IgD-negative memory B cell (primary cell): Measurements from ENCODE around the gene GLCE. TPM values are rescaled to one million over a fixed set of nuclear protein-coding genes. Genes with fewer than 3 reads are reported as not detected.

Experiments used
- H3K27ac Mint-ChIP-seq, 3 donors: one replicate each; pipeline ENCODE4 v1.8.0; 2020 to 2022; ENCODE audit warnings: mild to moderate bottlenecking in 3 of 3, mixed read lengths in 3 of 3, moderate library complexity in 1 of 3
- H3K27me3 Mint-ChIP-seq: one replicate; pipeline ENCODE4 v1.8.0; 2021; ENCODE audit warnings: mixed read lengths
- H3K36me3 Mint-ChIP-seq: one replicate; pipeline ENCODE4 v1.8.0; 2020; ENCODE audit warnings: mild to moderate bottlenecking, mixed read lengths
- H3K4me1 Mint-ChIP-seq, 3 donors: one replicate each; pipeline ENCODE4 v1.8.0; 2020 to 2022; ENCODE audit warnings: mixed read lengths in 3 of 3, mild to moderate bottlenecking in 1 of 3
- H3K4me3 Mint-ChIP-seq, 4 donors: one replicate each; pipeline ENCODE4 v1.8.0; 2020 to 2022; ENCODE audit warnings: mild to moderate bottlenecking in 4 of 4, mixed read lengths in 4 of 4, moderate library complexity in 3 of 4
- H3K9me3 Mint-ChIP-seq, 3 donors: one replicate each; pipeline ENCODE4 v1.8.0; 2020 to 2021; ENCODE audit warnings: mixed read lengths in 3 of 3, mild to moderate bottlenecking in 1 of 3
- polyA plus RNA-seq: library from polyadenylated mRNA; unstranded; fragments of 300-500 nt; fragmentation: Illumina TruSeq; gene quantifications from one replicate; pipeline ENCODE4 v1.2.3, GENCODE V29; 2021

GLCE gene
- polyA plus RNA-seq, 1 donor from 2014 or later, result 2.8 TPM

GRCh38 chr15:69224383-69224782 is 63.9 kb downstream of the GLCE start:
- no peaks in the 10 kb centered on the region for H3K4me1 Mint-ChIP-seq
- no peak overlapping the region for H3K27ac Mint-ChIP-seq
- no peaks in the 10 kb centered on the region for H3K27me3 Mint-ChIP-seq
- no peak overlapping the region for H3K4me3 Mint-ChIP-seq
- H3K36me3 Mint-ChIP-seq, result peaks cover 4% of the 10 kb centered on the region
- peaks cover 7 to 20% (median 7%) of the 10 kb centered on the region in 3 donors for H3K9me3 Mint-ChIP-seq

- H3K27me3 Mint-ChIP-seq, result no peaks in the 10 kb centered on the region
- H3K4me3 Mint-ChIP-seq, result no peak overlapping the region
- no peaks in the 10 kb centered on the region for H3K4me1 Mint-ChIP-seq
- H3K27ac Mint-ChIP-seq, result no peak overlapping the region
- peaks cover 4 to 20% (median 5%) of the 10 kb centered on the region in 3 donors for H3K9me3 Mint-ChIP-seq
- peaks cover 4% of the 10 kb centered on the region for H3K36me3 Mint-ChIP-seq
Measured at GRCh38 chr15:69225355-69226022, 65.1 kb downstream of the GLCE start.

GRCh38 chr15:69226023-69226355 is 65.6 kb downstream of the GLCE start:
- Mint-ChIP-seq H3K4me3 (no peak overlapping the region), H3K9me3 (peaks cover 4 to 17% (median 5%) of the 10 kb centered on the region in 3 donors), H3K36me3 (peaks cover 4% of the 10 kb centered on the region)

GRCh38 chr15:69232144-69232543 is 71.7 kb downstream of the GLCE start:
- Mint-ChIP-seq H3K4me3 (no peak overlapping the region), H3K27ac (no peak overlapping the region)

More at GRCh38 chr15:69226023-69226355, 65.6 kb downstream of the GLCE start:
- Mint-ChIP-seq H3K27me3 (no peaks in the 10 kb centered on the region), H3K4me1 (no peaks in the 10 kb centered on the region), H3K27ac (no peak overlapping the region)

GRCh38 chr15:69232765-69233164 is 72.3 kb downstream of the GLCE start:
- no peaks in the 10 kb centered on the region for H3K9me3 Mint-ChIP-seq
- no peaks in the 10 kb centered on the region for H3K36me3 Mint-ChIP-seq
- no peak overlapping the region for H3K27ac Mint-ChIP-seq
- no peak overlapping the region for H3K4me3 Mint-ChIP-seq
- H3K27me3 Mint-ChIP-seq, result no peaks in the 10 kb centered on the region
- H3K4me1 Mint-ChIP-seq, result no peaks in the 10 kb centered on the region

More at GRCh38 chr15:69232144-69232543, 71.7 kb downstream of the GLCE start:
- Mint-ChIP-seq H3K36me3 (no peaks in the 10 kb centered on the region), H3K9me3 (no peaks in the 10 kb centered on the region), H3K27me3 (no peaks in the 10 kb centered on the region), H3K4me1 (no peaks in the 10 kb centered on the region)

- H3K9me3 Mint-ChIP-seq, result peaks cover 0 to 3% (median 2%) of the 10 kb centered on the region in 3 donors
- H3K36me3 Mint-ChIP-seq, result no peaks in the 10 kb centered on the region
- H3K27ac Mint-ChIP-seq, result no peak overlapping the region
- no peak overlapping the region for H3K4me3 Mint-ChIP-seq
- no peaks in the 10 kb centered on the region for H3K27me3 Mint-ChIP-seq
- H3K4me1 Mint-ChIP-seq, result no peaks in the 10 kb centered on the region
Measured at GRCh38 chr15:69234676-69235075, 74.2 kb downstream of the GLCE start.

GRCh38 chr15:69236505-69236904 is 76.1 kb downstream of the GLCE start:
- Mint-ChIP-seq H3K9me3 (peaks cover 0 to 3% (median 2%) of the 10 kb centered on the region in 3 donors), H3K4me3 (no peak overlapping the region), H3K4me1 (no peaks in the 10 kb centered on the region), H3K27me3 (no peaks in the 10 kb centered on the region), H3K27ac (no peak overlapping the region), H3K36me3 (no peaks in the 10 kb centered on the region)

GRCh38 chr15:69237718-69238117 is 77.3 kb downstream of the GLCE start:
- peaks cover 0 to 3% (median 2%) of the 10 kb centered on the region in 3 donors for H3K9me3 Mint-ChIP-seq
- H3K4me1 Mint-ChIP-seq, result no peaks in the 10 kb centered on the region
- no peaks in the 10 kb centered on the region for H3K27me3 Mint-ChIP-seq
- no peaks in the 10 kb centered on the region for H3K36me3 Mint-ChIP-seq
- no peak overlapping the region for H3K27ac Mint-ChIP-seq
- no peak overlapping the region for H3K4me3 Mint-ChIP-seq

- H3K4me1 Mint-ChIP-seq, result no peaks in the 10 kb centered on the region
- H3K9me3 Mint-ChIP-seq, result peaks cover 0 to 3% (median 0%) of the 10 kb centered on the region in 3 donors
- no peaks in the 10 kb centered on the region for H3K36me3 Mint-ChIP-seq
- no peak overlapping the region for H3K27ac Mint-ChIP-seq
- no peaks in the 10 kb centered on the region for H3K27me3 Mint-ChIP-seq
- no peak overlapping the region for H3K4me3 Mint-ChIP-seq
Measured at GRCh38 chr15:69244798-69245197, 84.4 kb downstream of the GLCE start.

GRCh38 chr15:69253156-69253555 is 92.7 kb downstream of the GLCE start:
- Mint-ChIP-seq H3K27me3 (no peaks in the 10 kb centered on the region), H3K9me3 (no peaks in the 10 kb centered on the region), H3K27ac (no peak overlapping the region), H3K4me3 (no peak overlapping the region), H3K4me1 (no peaks in the 10 kb centered on the region), H3K36me3 (peaks cover 4% of the 10 kb centered on the region)

- Mint-ChIP-seq H3K27me3 (no peaks in the 10 kb centered on the region), H3K4me1 (no peaks in the 10 kb centered on the region), H3K9me3 (no peaks in the 10 kb centered on the region), H3K4me3 (no peak overlapping the region), H3K36me3 (peaks cover 2% of the 10 kb centered on the region), H3K27ac (no peak overlapping the region)
Measured at GRCh38 chr15:69265347-69265955, 105.0 kb downstream of the GLCE start.

GRCh38 chr15:69271217-69271616 is 110.8 kb downstream of the GLCE start:
- no peaks in the 10 kb centered on the region for H3K9me3 Mint-ChIP-seq
- no peak overlapping the region for H3K27ac Mint-ChIP-seq
- peaks cover 0 to 1% (median 0%) of the 10 kb centered on the region in 3 donors for H3K4me1 Mint-ChIP-seq
- peaks cover 2% of the 10 kb centered on the region for H3K36me3 Mint-ChIP-seq
- H3K27me3 Mint-ChIP-seq, result no peaks in the 10 kb centered on the region
- no peak overlapping the region for H3K4me3 Mint-ChIP-seq

- Mint-ChIP-seq H3K4me1 (peaks cover 0 to 1% (median 0%) of the 10 kb centered on the region in 3 donors), H3K36me3 (no peaks in the 10 kb centered on the region), H3K9me3 (no peaks in the 10 kb centered on the region), H3K27ac (no peak overlapping the region), H3K27me3 (no peaks in the 10 kb centered on the region), H3K4me3 (no peak overlapping the region)
Measured at GRCh38 chr15:69272139-69272538, 111.7 kb downstream of the GLCE start.

GRCh38 chr15:69272891-69273290 is 112.5 kb downstream of the GLCE start:
- peaks cover 0 to 1% (median 0%) of the 10 kb centered on the region in 3 donors for H3K4me1 Mint-ChIP-seq
- no peak overlapping the region for H3K27ac Mint-ChIP-seq
- no peak overlapping the region for H3K4me3 Mint-ChIP-seq
- H3K9me3 Mint-ChIP-seq, result no peaks in the 10 kb centered on the region
- H3K27me3 Mint-ChIP-seq, result no peaks in the 10 kb centered on the region
- no peaks in the 10 kb centered on the region for H3K36me3 Mint-ChIP-seq

- Mint-ChIP-seq H3K36me3 (no peaks in the 10 kb centered on the region), H3K4me3 (no peak overlapping the region), H3K9me3 (no peaks in the 10 kb centered on the region), H3K27ac (no peak overlapping the region), H3K4me1 (peaks cover 0 to 1% (median 0%) of the 10 kb centered on the region in 3 donors), H3K27me3 (peaks cover 1% of the 10 kb centered on the region)
Measured at GRCh38 chr15:69275074-69275670, 114.7 kb downstream of the GLCE start.
